ENCODE data around the gene SCGB1C1.
"Not testable (repeated sequence)": the region's sequence is repeated elsewhere in the genome, so short reads cannot be mapped to it uniquely, and the experiment has no call there.

The SCGB1C1 gene

GRCh38 chr11:220641-221215 lies 27.9 kb downstream of the SCGB1C1 start:
- DNase-seq = not testable (repeated sequence)

GRCh38 chr11:221539-221938 lies 28.7 kb downstream of the SCGB1C1 start:
- no peak for DNase-seq

- no peak for DNase-seq
These were observed 29.3 kb downstream of the SCGB1C1 start for GRCh38 chr11:221998-222789.

- no peak for DNase-seq
These were observed 30.3 kb downstream of the SCGB1C1 start for GRCh38 chr11:223026-223789.

GRCh38 chr11:223884-224283 lies 31.0 kb downstream of the SCGB1C1 start:
- DNase-seq = no peak

- DNase-seq = no peak
These were observed 31.5 kb downstream of the SCGB1C1 start for GRCh38 chr11:224424-224823.

- no peak for DNase-seq
These were observed 33.0 kb downstream of the SCGB1C1 start for GRCh38 chr11:225734-226453.

GRCh38 chr11:227824-228379 lies 35.0 kb downstream of the SCGB1C1 start:
- DNase-seq = no peak

- no peak for DNase-seq
These were observed 37.6 kb downstream of the SCGB1C1 start for GRCh38 chr11:230431-230830.

- no peak for DNase-seq
These were observed 40.1 kb downstream of the SCGB1C1 start for GRCh38 chr11:232783-233565.

GRCh38 chr11:235180-235579 lies 42.3 kb downstream of the SCGB1C1 start:
- no peak for DNase-seq

- DNase-seq = peak; percentile 79
These were observed 42.7 kb downstream of the SCGB1C1 start for GRCh38 chr11:235609-235996.

- peak; percentile 80 for DNase-seq
These were observed 43.3 kb downstream of the SCGB1C1 start, which contains the start of gene SIRT3 for GRCh38 chr11:235997-236773. Gene SIRT3 (minus strand): TSS chr11:236342. CDS start chr11:236328, 14 bp downstream.

- peak; percentile 93 for DNase-seq
These were observed 44.2 kb downstream of the SCGB1C1 start, which contains the start of gene PSMD13 for GRCh38 chr11:236774-237767. Gene PSMD13 (plus strand): TSS chr11:236976. CDS start chr11:237050, 74 bp downstream.

- not testable (repeated sequence) for DNase-seq
These were observed 45.5 kb downstream of the SCGB1C1 start for GRCh38 chr11:238346-238745.

- no peak for DNase-seq
These were observed 47.4 kb downstream of the SCGB1C1 start for GRCh38 chr11:240315-240714.

GRCh38 chr11:241634-242033 lies 48.8 kb downstream of the SCGB1C1 start:
- DNase-seq = no peak

Data from activated naive CD4-positive, alpha-beta T cell treated with Interleukin-2 at 50 U/mL for 16 hours (primary cell).